H1 (cell line): ENCODE data around the gene ELP1. TPM values are rescaled to one million over a fixed set of nuclear protein-coding genes. Genes with fewer than 3 reads are reported as not detected.

Experiments used
- CTCF ChIA-PET: fragments of 300-600 bp; sonication (Branson Sonifier 250); formaldehyde crosslinking; loops from one replicate; lab custom pipeline; 2021; ENCODE audit not compliant: partially characterized antibody; lab: Charles Lee
- POLR2A ChIA-PET: fragments of 300-600 bp; sonication (Branson Sonifier 250); formaldehyde crosslinking; loops from one replicate; lab custom pipeline; 2021; ENCODE audit warnings: inconsistent platforms; ENCODE audit not compliant: partially characterized antibody; lab: Charles Lee
- DNase-seq, 2 experiments: peaks; one replicate each; pipeline versions ENCODE4 v3.0.0 to v3.0.0-alpha.2; 2010 to 2022; ENCODE audit warnings: low spot score in 2 of 2, low read depth in 1 of 2, mixed read lengths in 1 of 2
- FAIRE-seq: peaks from 2 replicates; lab custom pipeline; 2011; peaks lifted over from hg19 to GRCh38; lab: Jason Lieb, UNC
- H2AFZ ChIP-seq: 2 replicates; pipeline ENCODE4 v1.8.1; 2012; ENCODE audit warnings: low read length, inconsistent platforms
- H2AK5ac ChIP-seq: 2 replicates; pipeline ENCODE4 v1.6.1; 2013; ENCODE audit warnings: low read depth, low read length
- H2BK120ac ChIP-seq: replicated peaks from 2 replicates; pipeline ENCODE3; 2013; ENCODE audit warnings: low read depth, low read length, inconsistent platforms
- H2BK12ac ChIP-seq: 2 replicates; pipeline ENCODE4 v1.6.1; 2013; ENCODE audit warnings: low read depth, low read length
- H2BK15ac ChIP-seq: 2 replicates; pipeline ENCODE4 v1.6.1; 2013; ENCODE audit warnings: low read length
- H2BK20ac ChIP-seq: 2 replicates; pipeline ENCODE4 v1.6.1; 2013; ENCODE audit warnings: low read length
- H2BK5ac ChIP-seq: 2 replicates; pipeline ENCODE4 v1.6.1; 2013; ENCODE audit warnings: low read depth, low read length
- H3K14ac ChIP-seq: 2 replicates; pipeline ENCODE4 v1.6.1; 2013; ENCODE audit warnings: inconsistent platforms; ENCODE audit not compliant: insufficient read length
- H3K18ac ChIP-seq: 2 replicates; pipeline ENCODE4 v1.6.1; 2013; ENCODE audit warnings: low read length; ENCODE audit errors: extremely low read depth
- H3K23ac ChIP-seq: 2 replicates; pipeline ENCODE4 v1.6.1; 2013; ENCODE audit warnings: inconsistent platforms; ENCODE audit not compliant: insufficient read length
- H3K23me2 ChIP-seq: 2 replicates; pipeline ENCODE4 v1.6.1; 2013; ENCODE audit warnings: low read depth, low read length
- H3K27ac ChIP-seq: 2 replicates; pipeline ENCODE4 v1.6.1; 2011; ENCODE audit warnings: low read depth, low read length, inconsistent platforms
- H3K27me3 ChIP-seq, 4 experiments: replicated peaks in 1 of 4; 1 replicate in 1 of 4; 2 replicates in 3 of 4; pipeline versions ENCODE4 v1.6.1 to v1.8.1; 2011 to 2013; ENCODE audit warnings: low read length in 3 of 4, mild to moderate bottlenecking in 3 of 4, inconsistent platforms in 2 of 4, mixed read lengths in 2 of 4, moderate library complexity in 1 of 4; ENCODE audit not compliant: control insufficient read depth in 3 of 4, insufficient read depth in 3 of 4; ENCODE audit errors: extremely low read depth in 1 of 4
- H3K36me3 ChIP-seq, 4 experiments: 2 replicates each; pipeline versions ENCODE4 v1.6.1 to v1.8.1; 2011 to 2013; ENCODE audit warnings: mild to moderate bottlenecking in 4 of 4, low read length in 3 of 4, moderate library complexity in 2 of 4, control low read depth in 1 of 4, inconsistent platforms in 1 of 4; ENCODE audit not compliant: insufficient read depth in 4 of 4, control insufficient read depth in 2 of 4
- H3K4ac ChIP-seq: replicated peaks from 2 replicates; pipeline ENCODE3; 2013; ENCODE audit warnings: low read length, low read depth, mixed read lengths, inconsistent platforms; ENCODE audit not compliant: insufficient read length
- H3K4me1 ChIP-seq, 4 experiments: replicated peaks in 1 of 4; 1 replicate in 1 of 4; 2 replicates in 3 of 4; pipeline versions ENCODE4 v1.6.1 to v1.8.1; 2011 to 2013; ENCODE audit warnings: low read length in 3 of 4, inconsistent platforms in 2 of 4, mixed read lengths in 1 of 4; ENCODE audit not compliant: insufficient read depth in 4 of 4, control insufficient read depth in 3 of 4
- H3K4me2 ChIP-seq, 2 experiments: 2 replicates each; pipeline versions ENCODE4 v1.6.1 to v1.8.1; 2011 to 2013; ENCODE audit warnings: low read depth in 2 of 2, low read length in 2 of 2, control low read depth in 1 of 2, inconsistent platforms in 1 of 2, mild to moderate bottlenecking in 1 of 2; ENCODE audit not compliant: insufficient read depth in 1 of 2
- H3K4me3 ChIP-seq, 4 experiments: fragments of 200-600, 300-600 bp in 1 of 4; sonication (generic), shearing (Covaris generic), sonication (Bioruptor Twin) in 1 of 4; 2 replicates each; pipeline versions ENCODE4 v1.5.1 to v1.8.1; 2011 to 2016; ENCODE audit warnings: low read length in 4 of 4, low read depth in 3 of 4, control low read depth in 2 of 4, inconsistent platforms in 2 of 4, mild to moderate bottlenecking in 2 of 4, mixed read lengths in 1 of 4, moderate library complexity in 1 of 4; ENCODE audit not compliant: insufficient read depth in 2 of 4; ENCODE audit errors: extremely low read depth in 1 of 4
- H3K56ac ChIP-seq: replicated peaks from 2 replicates; pipeline ENCODE3; 2013; ENCODE audit warnings: low read depth, mild to moderate bottlenecking, mixed read lengths, low read length, inconsistent platforms; ENCODE audit not compliant: insufficient read length
- H3K79me1 ChIP-seq: 2 replicates; pipeline ENCODE4 v1.6.1; 2013; ENCODE audit warnings: low read depth, low read length, control low read depth
- H3K79me2 ChIP-seq, 2 experiments: 2 replicates each; pipeline versions ENCODE4 v1.6.1 to v1.8.1; 2012 to 2013; ENCODE audit warnings: low read length in 2 of 2, mild to moderate bottlenecking in 2 of 2, inconsistent platforms in 1 of 2; ENCODE audit not compliant: insufficient read depth in 2 of 2, control insufficient read depth in 1 of 2
- H3K9ac ChIP-seq, 4 experiments: replicated peaks in 1 of 4; 1 replicate in 1 of 4; 2 replicates in 3 of 4; pipeline versions ENCODE4 v1.6.1 to v1.8.1; 2011 to 2013; ENCODE audit warnings: low read depth in 3 of 4, low read length in 3 of 4, control low read depth in 2 of 4, mild to moderate bottlenecking in 2 of 4, moderate library complexity in 2 of 4, inconsistent platforms in 1 of 4; ENCODE audit errors: extremely low read depth in 1 of 4
- H3K9me3 ChIP-seq, 2 experiments: 2 replicates each; pipeline versions ENCODE4 v1.6.1 to v1.8.1; 2012 to 2013; ENCODE audit warnings: mild to moderate bottlenecking in 2 of 2, moderate library complexity in 2 of 2, control low read depth in 1 of 2, inconsistent platforms in 1 of 2, low read depth in 1 of 2, low read length in 1 of 2, mixed read lengths in 1 of 2; ENCODE audit not compliant: insufficient read depth in 2 of 2
- H4K20me1 ChIP-seq, 2 experiments: replicated peaks in 1 of 2; 2 replicates each; pipeline versions ENCODE3 to v1.8.1; 2011 to 2013; ENCODE audit warnings: inconsistent platforms in 2 of 2, low read length in 2 of 2, mild to moderate bottlenecking in 1 of 2; ENCODE audit not compliant: insufficient read depth in 2 of 2, control insufficient read depth in 1 of 2
- H4K5ac ChIP-seq: 2 replicates; pipeline ENCODE4 v1.6.1; 2013; ENCODE audit warnings: low read length, low read depth, mixed read lengths, inconsistent platforms; ENCODE audit not compliant: insufficient read length
- H4K8ac ChIP-seq: 2 replicates; pipeline ENCODE4 v1.8.0; 2013; ENCODE audit warnings: mild to moderate bottlenecking, moderate library complexity, low read length, inconsistent platforms; ENCODE audit not compliant: insufficient read depth; ENCODE audit errors: extremely low read depth
- H4K91ac ChIP-seq: replicated peaks from 2 replicates; pipeline ENCODE3; 2013; ENCODE audit warnings: low read length, mixed read lengths, inconsistent platforms; ENCODE audit not compliant: insufficient read length
- ASH2L ChIP-seq: fragments of 200-600, 300-600 bp; sonication (generic); IDR thresholded peaks from one replicate; pipeline ENCODE4 v1.7.1; 2017; ENCODE audit warnings: low read length
- MAFK ChIP-seq: IDR thresholded peaks from 2 replicates; pipeline ENCODE4 v1.6.1; 2012; ENCODE audit warnings: low read depth, mild to moderate bottlenecking, improper control_type of control experiment, low read length
- PHF8 ChIP-seq: fragments of 200-600 bp; sonication (generic); conservative IDR thresholded peaks from 2 replicates; pipeline ENCODE4 v1.7.1; 2012; ENCODE audit warnings: low read depth, mild to moderate bottlenecking, inconsistent platforms, low read length, moderate library complexity
- SP1 ChIP-seq: IDR thresholded peaks from 2 replicates; pipeline ENCODE4 v1.6.1; 2011; ENCODE audit warnings: low read depth, low read length
- WGBS, 2 experiments: shearing (Covaris generic) in 1 of 2; methylation state at CpG; one replicate each; pipeline versions ENCODE4 v1.1.6 to v1.1.7; 2013 to 2015; ENCODE audit warnings: low lambda C conversion rate in 2 of 2, mixed read lengths in 2 of 2, inconsistent platforms in 1 of 2, low coverage in 1 of 2, missing lambda C conversion rate in 1 of 2; ENCODE audit not compliant: insufficient replicate concordance in 2 of 2, insufficient coverage in 1 of 2, insufficient read length in 1 of 2; ENCODE audit errors: extremely low coverage in 1 of 2, missing lambda C conversion rate in 1 of 2; 5-methylcytosine and 5-hydroxymethylcytosine counted together
- polyA plus RNA-seq, 7 experiments: library from polyadenylated mRNA; depleted of rRNA in 3 of 7; stranded (reverse) in 5 of 7; unstranded in 2 of 7; fragments of >200 nt in 5 of 7; fragments of 200-250 nt in 2 of 7; gene quantifications; 1 replicate in 5 of 7; 2 replicates in 1 of 7; 4 replicates in 1 of 7; pipeline versions ENCODE4 v1.2.1 to v1.2.3, GENCODE V29; 2011 to 2013; ENCODE audit warnings: missing spikeins in 2 of 7, mixed read lengths in 2 of 7
- total RNA-seq: library from RNA; stranded (reverse); fragmentation: NEBNext Ultra II Directional; extraction: Animal tissue kit (Norgen Biotek cat#: 25700); gene quantifications from 2 replicates; pipeline ENCODE4 v1.2.1, GENCODE V29; 2021

The ELP1 gene
- total and polyA plus RNA-seq, 2 of the 8 experiments (the other 6 are each of a cell fraction or from before 2014, with no cell fraction given): 13.9 to 31.3 TPM

GRCh38 chr9:108855529-108855886 lies 78.4 kb downstream of the ELP1 start:
- Histone ChIP-seq H3K23me2 (no peaks in the 10 kb centered on the region), H3K4me1 (no peaks in the 10 kb centered on the region), H2BK12ac (no peak overlapping the region), H4K20me1 (no peaks in the 10 kb centered on the region), H3K27ac (no peak overlapping the region), H2BK5ac (no peak overlapping the region), H3K56ac (no peak overlapping the region), H3K23ac (no peak overlapping the region), H3K18ac (no peak overlapping the region), H3K9me3 (no peaks in the 10 kb centered on the region), H3K27me3 (no peaks in the 10 kb centered on the region), H3K36me3 (no peaks in the 10 kb centered on the region), H3K4ac (no peak overlapping the region), H4K91ac (no peak overlapping the region)
- no peak for FAIRE-seq
- POLR2A ChIA-PET: no interaction called here
- DNase-seq: no peak
- WGBS, 2 experiments: 90% methylated on average over 25 of the region's 25 CpGs; no CpG with 5 or more reads in 1 of the 2 experiments
- TF ChIP-seq SP1: no peak
- TF ChIP-seq MAFK: no peak
- TF ChIP-seq PHF8: no peak
- TF ChIP-seq ASH2L: no peak
- TF ChIP-seq, all 59 proteins: peak for 0
- Histone ChIP-seq H2BK20ac (no peak overlapping the region), H3K4me2 (no peak overlapping the region), H4K5ac (no peak overlapping the region), H3K4me3 (no peak overlapping the region), H2AK5ac (no peak overlapping the region), H2AFZ (no peak overlapping the region), H3K14ac (no peak overlapping the region), H3K79me2 (no peaks in the 10 kb centered on the region), H3K79me1 (no peaks in the 10 kb centered on the region), H2BK15ac (no peak overlapping the region), H2BK120ac (no peak overlapping the region), H4K8ac (no peak overlapping the region), H3K9ac (no peak overlapping the region)
- CTCF ChIA-PET: interaction anchor here (1.2 to 1.5 kb wide), 3 partner anchors 11 to 16 kb away, joined by 3 read pairs; no protein-coding TSS in a partner anchor
